NOMO-1 treated with dmso at 0.1 percent for 144 hours (cell line): ENCODE results near the gene TNFRSF14.
A peak's percentile ranks its signal among the peaks of the same experiment; 100 is the strongest.
"Not testable (repeated sequence)": the region's sequence is repeated elsewhere in the genome, so short reads cannot be mapped to it uniquely, and the experiment has no call there.

ENCODE experiments used
- DNase-seq: peaks from one replicate; lab custom pipeline; 2025; ENCODE audit not compliant: unreplicated experiment; lab: John Stamatoyannopoulos, UW

Gene TNFRSF14

GRCh38 chr1:2566101-2567045 is 10.2 kb downstream of the TNFRSF14 start:
- no peak for DNase-seq

- DNase-seq: no peak
Observed at GRCh38 chr1:2567083-2567679, 11.0 kb downstream of the TNFRSF14 start.

GRCh38 chr1:2568187-2568816 is 12.1 kb downstream of the TNFRSF14 start:
- not testable (repeated sequence) for DNase-seq

- no peak for DNase-seq
Observed at GRCh38 chr1:2569060-2569459, 12.9 kb downstream of the TNFRSF14 start.

GRCh38 chr1:2569703-2570102 is 13.5 kb downstream of the TNFRSF14 start:
- not testable (repeated sequence) for DNase-seq

- DNase-seq: no peak
Observed at GRCh38 chr1:2570332-2570731, 14.2 kb downstream of the TNFRSF14 start.

- DNase-seq: no peak
Observed at GRCh38 chr1:2571348-2571747, 15.2 kb downstream of the TNFRSF14 start.

- no peak for DNase-seq
Observed at GRCh38 chr1:2573250-2573920, 17.2 kb downstream of the TNFRSF14 start.

GRCh38 chr1:2574350-2574749 is 18.2 kb downstream of the TNFRSF14 start:
- no peak for DNase-seq

- DNase-seq: no peak
Observed at GRCh38 chr1:2575801-2576663, 19.9 kb downstream of the TNFRSF14 start.

GRCh38 chr1:2577565-2578075 is 21.4 kb downstream of the TNFRSF14 start:
- DNase-seq: not testable (repeated sequence)

- no peak for DNase-seq
Observed at GRCh38 chr1:2578758-2579118, 22.6 kb downstream of the TNFRSF14 start.

GRCh38 chr1:2580691-2581090 is 24.5 kb downstream of the TNFRSF14 start:
- DNase-seq: no peak

- no peak for DNase-seq
Observed at GRCh38 chr1:2582391-2582790, 26.2 kb downstream of the TNFRSF14 start.

- no peak for DNase-seq
Observed at GRCh38 chr1:2583331-2583791, 27.2 kb downstream of the TNFRSF14 start.

- no peak for DNase-seq
Observed at GRCh38 chr1:2583871-2584351, 27.7 kb downstream of the TNFRSF14 start.

GRCh38 chr1:2584686-2585317 is 28.6 kb downstream of the TNFRSF14 start:
- no peak for DNase-seq

GRCh38 chr1:2585318-2586092 is 29.3 kb downstream of the TNFRSF14 start:
- peak; percentile 91 for DNase-seq
